ENCODE measurements around the gene ZNF880.

Gene ZNF880

DNA sequence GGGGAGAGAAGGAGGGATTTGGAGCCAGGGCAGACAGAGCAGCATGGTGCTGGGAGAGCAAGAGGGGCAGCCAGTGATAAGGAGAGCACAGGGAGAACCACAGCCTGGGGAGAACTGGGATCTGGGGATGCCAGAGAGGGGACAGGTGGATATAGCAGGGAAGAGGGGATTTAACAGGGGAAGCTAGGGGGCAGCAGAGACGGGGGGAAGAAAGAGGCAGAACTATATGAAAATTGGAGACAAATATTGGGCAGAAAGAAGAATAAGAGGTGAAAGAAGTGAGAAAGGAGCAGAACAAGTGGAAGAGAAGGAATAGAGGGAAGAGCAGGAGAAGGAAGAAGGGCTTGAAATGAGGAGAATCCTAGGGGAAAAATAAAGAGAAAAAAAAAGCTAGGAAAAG, 21.4 kb downstream of the ZNF880 start:
- CTCF ChIA-PET = no interaction called here

GRCh38 chr19:52397310-52398080, 27.8 kb downstream of the ZNF880 start, which contains the start of gene ZNF528:
Gene ZNF528 (plus strand): TSS chr19:52397849. CDS start chr19:52402014, 4,165 bp downstream.
- CTCF ChIA-PET = interaction anchor here (0.5 to 0.7 kb wide), 2 partner anchors 108 to 294 kb away, joined by 3 to 4 read pairs; no protein-coding TSS in a partner anchor
- POLR2A ChIA-PET = interaction anchor here (1.2 kb wide), 1 partner anchor 51 kb away, joined by 3 read pairs; no protein-coding TSS in a partner anchor
- Histone ChIP-seq H3K27ac (ENCODE audit: extremely low read depth, low read depth, low read length) (no peak within 1 kb of the TSS; the same call in 1 of the 2 replicates), H3K4me1 (ENCODE audit: control insufficient read depth, insufficient read depth, low read length) (no peaks in the 10 kb centered on the region), H3K4me3 (ENCODE audit: low read depth, low read length) (peak within 1 kb of the TSS; percentile 95), H3K9me3 (ENCODE audit: control insufficient read depth, insufficient read depth, low read depth, low read length) (no peaks in the 10 kb centered on the region), H3K36me3 (ENCODE audit: control insufficient read depth in 2 of 2, insufficient read depth in 1 of 2, low read length in 2 of 2) (peaks cover 0 to 59% of the 10 kb centered on the region in 2 experiments; a peak in 2 of 3 replicates)
- TF ChIP-seq ZBTB20 (tag by site-specific recombination; IDR thresholded peaks at IDR 0.05) (no peak), ZNF426 (tag by site-specific recombination; IDR thresholded peaks at IDR 0.05) (no peak), ZNF707 (tag by site-specific recombination; IDR thresholded peaks at IDR 0.05) (no peak), ZNF324 (tag by site-specific recombination; IDR thresholded peaks at IDR 0.05) (peak; percentile 38; the same call in 1 of the 2 replicates), ZNF280D (tag by site-specific recombination; IDR thresholded peaks at IDR 0.05) (no peak), PRDM1 (tag by site-specific recombination; IDR thresholded peaks at IDR 0.05) (peak; percentile 98), ATF2 (tag by site-specific recombination; IDR thresholded peaks at IDR 0.05; ENCODE audit: low read depth) (no peak), ZNF596 (tag by site-specific recombination; IDR thresholded peaks at IDR 0.05) (no peak), PRDM4 (tag by site-specific recombination; IDR thresholded peaks at IDR 0.05) (0 out of 2 replicates have a peak, but pooled peaks have one; percentile 27), ZNF626 (tag by site-specific recombination; IDR thresholded peaks at IDR 0.05) (no peak)

More for the DNA sequence above, 21.4 kb downstream of the ZNF880 start:
- Histone ChIP-seq H3K36me3 (ENCODE audit: control insufficient read depth in 2 of 2, insufficient read depth in 1 of 2, low read length in 2 of 2) (peaks cover 0 to 21% of the 10 kb centered on the region in 2 experiments; a peak in 1 of 3 replicates), H3K4me1 (ENCODE audit: control insufficient read depth, insufficient read depth, low read length) (no peaks in the 10 kb centered on the region), H3K4me3 (ENCODE audit: low read depth, low read length) (no peak overlapping the region), H3K27ac (ENCODE audit: extremely low read depth, low read depth, low read length) (no peak overlapping the region), H3K9me3 (ENCODE audit: control insufficient read depth, insufficient read depth, low read depth, low read length) (no peaks in the 10 kb centered on the region; the same call in 1 of the 2 replicates)
- no peak for TF ChIP-seq ZNF560 (tag by site-specific recombination; IDR thresholded peaks at IDR 0.05; ENCODE audit: borderline replicate concordance)
- TF ChIP-seq ZNF26 (tag by site-specific recombination; IDR thresholded peaks at IDR 0.05) = no peak
- no peak for TF ChIP-seq ZNF677 (tag by site-specific recombination; IDR thresholded peaks at IDR 0.05)
- TF ChIP-seq, protein P1, sequence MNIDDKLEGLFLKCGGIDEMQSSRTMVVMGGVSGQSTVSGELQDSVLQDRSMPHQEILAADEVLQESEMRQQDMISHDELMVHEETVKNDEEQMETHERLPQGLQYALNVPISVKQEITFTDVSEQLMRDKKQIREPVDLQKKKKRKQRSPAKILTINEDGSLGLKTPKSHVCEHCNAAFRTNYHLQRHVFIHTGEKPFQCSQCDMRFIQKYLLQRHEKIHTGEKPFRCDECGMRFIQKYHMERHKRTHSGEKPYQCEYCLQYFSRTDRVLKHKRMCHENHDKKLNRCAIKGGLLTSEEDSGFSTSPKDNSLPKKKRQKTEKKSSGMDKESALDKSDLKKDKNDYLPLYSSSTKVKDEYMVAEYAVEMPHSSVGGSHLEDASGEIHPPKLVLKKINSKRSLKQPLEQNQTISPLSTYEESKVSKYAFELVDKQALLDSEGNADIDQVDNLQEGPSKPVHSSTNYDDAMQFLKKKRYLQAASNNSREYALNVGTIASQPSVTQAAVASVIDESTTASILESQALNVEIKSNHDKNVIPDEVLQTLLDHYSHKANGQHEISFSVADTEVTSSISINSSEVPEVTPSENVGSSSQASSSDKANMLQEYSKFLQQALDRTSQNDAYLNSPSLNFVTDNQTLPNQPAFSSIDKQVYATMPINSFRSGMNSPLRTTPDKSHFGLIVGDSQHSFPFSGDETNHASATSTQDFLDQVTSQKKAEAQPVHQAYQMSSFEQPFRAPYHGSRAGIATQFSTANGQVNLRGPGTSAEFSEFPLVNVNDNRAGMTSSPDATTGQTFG (tag by site-specific recombination; IDR thresholded peaks at IDR 0.05; ENCODE audit: borderline replicate concordance) = no peak
- TF ChIP-seq ZNF335 (tag by site-specific recombination; conservative IDR thresholded peaks at IDR 0.05) = no peak
- TF ChIP-seq ZSCAN4 (tag by site-specific recombination; IDR thresholded peaks at IDR 0.05) = no peak
- POLR2A ChIA-PET = no interaction called here

All from HEK293 (cell line).